ENCODE results near the gene GPX8. TPM values are rescaled to one million over a fixed set of nuclear protein-coding genes. Genes with fewer than 3 reads are reported as not detected.
A peak's percentile ranks its signal among the peaks of the same experiment; 100 is the strongest.

The GPX8 gene
- total RNA-seq, 2 experiments from 2014 or later, result not detected

GRCh38 chr5:55146080-55146479, 13.9 kb upstream of the GPX8 start:
- ATAC-seq, result no peak
- intact Hi-C loops (cut with DNase I, micrococcal nuclease), result loop anchor here (1.0 to 2.0 kb wide), 4 partner anchors 202 to 629 kb away; partner anchors contain the start of gene SNX18 (in 2 of the 2)
- Mint-ChIP-seq H3K27me3 (peaks cover 13% of the 10 kb centered on the region), H3K36me3 (ENCODE audit: low read depth) (no peaks in the 10 kb centered on the region), H3K4me1 (peaks cover 20% of the 10 kb centered on the region), H3K27ac (no peak overlapping the region), H3K9me3 (ENCODE audit: low read depth) (no peaks in the 10 kb centered on the region), H3K4me3 (no peak overlapping the region)
- no peak for DNase-seq
- ChIA-PET CTCF (interaction anchor here (0.6 to 4.3 kb wide), 32 partner anchors 13 to 629 kb away, joined by 3 to 57 read pairs (median 4); partner anchors contain the start of genes ESM1 and GPX8), POLR2A (interaction anchor here (1.1 kb wide), 1 partner anchor 202 kb away, joined by 4 read pairs; no protein-coding TSS in a partner anchor)

- POLR2A ChIA-PET, result interaction anchor here (1.1 kb wide), 1 partner anchor 202 kb away, joined by 4 read pairs; no protein-coding TSS in a partner anchor
- H3K9me3 Mint-ChIP-seq (ENCODE audit: low read depth), result no peaks in the 10 kb centered on the region
- peaks cover 15% of the 10 kb centered on the region for H3K27me3 Mint-ChIP-seq
- H3K4me1 Mint-ChIP-seq, result peaks cover 15% of the 10 kb centered on the region
- H3K4me3 Mint-ChIP-seq, result no peak overlapping the region
- H3K27ac Mint-ChIP-seq, result no peak overlapping the region
- H3K36me3 Mint-ChIP-seq (ENCODE audit: low read depth), result no peaks in the 10 kb centered on the region
- peak; percentile 88 for DNase-seq
- peak; percentile 95 for ATAC-seq
- CTCF ChIA-PET, result interaction anchor here (0.6 to 4.3 kb wide), 32 partner anchors 13 to 630 kb away, joined by 3 to 57 read pairs (median 4); partner anchors contain the start of genes ESM1 and GPX8
- intact Hi-C loops (cut with DNase I, micrococcal nuclease), result loop anchor here (1.0 to 2.0 kb wide), 4 partner anchors 202 to 630 kb away; partner anchors contain the start of gene SNX18 (in 2 of the 2)
Measured at GRCh38 chr5:55146543-55147151, 13.3 kb upstream of the GPX8 start.

- no peak for ATAC-seq
- peaks cover 21% of the 10 kb centered on the region for H3K27me3 Mint-ChIP-seq
- ChIA-PET CTCF (no interaction called here), POLR2A (no interaction called here)
- no peaks in the 10 kb centered on the region for H3K9me3 Mint-ChIP-seq (ENCODE audit: low read depth)
- H3K4me1 Mint-ChIP-seq, result peaks cover 6% of the 10 kb centered on the region
- DNase-seq, result no peak
- intact Hi-C loops (cut with DNase I, micrococcal nuclease), result no loop called here
- no peak overlapping the region for H3K4me3 Mint-ChIP-seq
- no peaks in the 10 kb centered on the region for H3K36me3 Mint-ChIP-seq (ENCODE audit: low read depth)
- H3K27ac Mint-ChIP-seq, result no peak overlapping the region
Measured at GRCh38 chr5:55149308-55149795, 10.6 kb upstream of the GPX8 start.

- Mint-ChIP-seq H3K36me3 (ENCODE audit: low read depth) (no peaks in the 10 kb centered on the region), H3K4me3 (no peak overlapping the region), H3K4me1 (no peaks in the 10 kb centered on the region), H3K9me3 (ENCODE audit: low read depth) (no peaks in the 10 kb centered on the region), H3K27ac (no peak overlapping the region), H3K27me3 (peaks cover 20% of the 10 kb centered on the region)
- ATAC-seq (no peak), DNase-seq (no peak)
- intact Hi-C loops (cut with DNase I, micrococcal nuclease), result no loop called here
- ChIA-PET POLR2A (no interaction called here), CTCF (interaction anchor here (0.6 to 0.9 kb wide), 4 partner anchors 208 to 853 kb away, joined by 3 to 4 read pairs (median 3); no protein-coding TSS in a partner anchor)
Measured at GRCh38 chr5:55151923-55152842, 7.8 kb upstream of the GPX8 start.

GRCh38 chr5:55154873-55155272, 5.1 kb upstream of the GPX8 start:
- Mint-ChIP-seq H3K4me1 (no peaks in the 10 kb centered on the region), H3K4me3 (no peak overlapping the region), H3K27me3 (peaks cover 26% of the 10 kb centered on the region), H3K9me3 (ENCODE audit: low read depth) (no peaks in the 10 kb centered on the region), H3K27ac (no peak overlapping the region), H3K36me3 (ENCODE audit: low read depth) (no peaks in the 10 kb centered on the region)
- ChIA-PET CTCF (no interaction called here), POLR2A (no interaction called here)
- ATAC-seq, result no peak
- intact Hi-C loops (cut with DNase I, micrococcal nuclease), result no loop called here
- no peak for DNase-seq

- intact Hi-C loops (cut with DNase I, micrococcal nuclease), result no loop called here
Measured at GRCh38 chr5:55160493-55161209, 680 bp downstream of the GPX8 start.

GRCh38 chr5:55162666-55163065, 2.7 kb downstream of the GPX8 start:
- H3K36me3 Mint-ChIP-seq (ENCODE audit: low read depth), result no peaks in the 10 kb centered on the region
- no peak for ATAC-seq
- intact Hi-C loops (cut with DNase I, micrococcal nuclease), result no loop called here
- ChIA-PET CTCF (interaction anchor here (0.6 to 2.8 kb wide), 5 partner anchors 9 to 256 kb away, joined by 3 to 16 read pairs (median 6); partner anchors contain the start of gene CDC20B), POLR2A (no interaction called here)
- no peaks in the 10 kb centered on the region for H3K4me1 Mint-ChIP-seq
- H3K9me3 Mint-ChIP-seq (ENCODE audit: low read depth), result no peaks in the 10 kb centered on the region
- H3K27ac Mint-ChIP-seq, result no peak overlapping the region
- H3K27me3 Mint-ChIP-seq, result peaks cover 45% of the 10 kb centered on the region
- no peak for DNase-seq
- no peak overlapping the region for H3K4me3 Mint-ChIP-seq

More at GRCh38 chr5:55160493-55161209, 680 bp downstream of the GPX8 start:
- no peak for ATAC-seq
- Mint-ChIP-seq H3K27me3 (peaks cover 38% of the 10 kb centered on the region), H3K4me3 (no peak overlapping the region), H3K4me1 (no peaks in the 10 kb centered on the region), H3K36me3 (ENCODE audit: low read depth) (no peaks in the 10 kb centered on the region), H3K9me3 (ENCODE audit: low read depth) (no peaks in the 10 kb centered on the region), H3K27ac (no peak overlapping the region)
- ChIA-PET CTCF (interaction anchor here (0.6 to 2.8 kb wide), 18 partner anchors 10 to 644 kb away, joined by 3 to 67 read pairs (median 4); partner anchors contain the start of genes CDC20B and SNX18), POLR2A (interaction anchor here (0.7 kb wide), 1 partner anchor 13 kb away, joined by 3 read pairs; no protein-coding TSS in a partner anchor)
- DNase-seq, result no peak

- no peaks in the 10 kb centered on the region for H3K36me3 Mint-ChIP-seq (ENCODE audit: low read depth)
- ChIA-PET CTCF (interaction anchor here (0.7 to 3.1 kb wide), 13 partner anchors 9 to 580 kb away, joined by 3 to 14 read pairs (median 4); partner anchors contain the start of gene GPX8), POLR2A (no interaction called here)
- no peak for ATAC-seq
- no peaks in the 10 kb centered on the region for H3K9me3 Mint-ChIP-seq (ENCODE audit: low read depth)
- peaks cover 56% of the 10 kb centered on the region for H3K27me3 Mint-ChIP-seq
- no peak for DNase-seq
- no peak overlapping the region for H3K27ac Mint-ChIP-seq
- no peak overlapping the region for H3K4me3 Mint-ChIP-seq
- intact Hi-C loops (cut with DNase I, micrococcal nuclease), result loop anchor here in 1 of 2 experiments (5.0 kb wide), 3 partner anchors 251 to 806 kb away; no protein-coding TSS in a partner anchor
- H3K4me1 Mint-ChIP-seq, result peaks cover 34% of the 10 kb centered on the region
Measured at GRCh38 chr5:55171471-55171870, 11.5 kb downstream of the GPX8 start.

- POLR2A ChIA-PET, result no interaction called here
- Mint-ChIP-seq H3K36me3 (ENCODE audit: low read depth) (no peaks in the 10 kb centered on the region), H3K9me3 (ENCODE audit: low read depth) (no peaks in the 10 kb centered on the region), H3K4me3 (peak overlapping the region; percentile 75), H3K27ac (no peak overlapping the region), H3K27me3 (peaks cover 58% of the 10 kb centered on the region), H3K4me1 (peaks cover 37% of the 10 kb centered on the region)
- DNase-seq (peak; percentile 73), ATAC-seq (peak; percentile 71)
- CTCF ChIA-PET, result interaction anchor here (0.6 to 3.1 kb wide), 13 partner anchors 10 to 950 kb away, joined by 3 to 14 read pairs (median 4); partner anchors contain the start of gene CCNO
- intact Hi-C loops (cut with DNase I, micrococcal nuclease), result loop anchor here (1.0 to 5.0 kb wide), 7 partner anchors 53 to 805 kb away; partner anchors contain the start of genes DHX29 (in 1 of the 2) and MTREX (in 1 of the 2)
Measured at GRCh38 chr5:55172051-55172899, 12.3 kb downstream of the GPX8 start.
